Cardiac muscle cell (in vitro differentiated cells and primary cell): ENCODE data around the gene KRT35. TPM values are rescaled to one million over a fixed set of nuclear protein-coding genes. Genes with fewer than 3 reads are reported as not detected.

ENCODE experiments used
- DNase-seq, 2 donors: peaks; one replicate each; pipeline versions ENCODE4 v3.0.0 to v3.0.0-alpha.2; 2010 to 2017; ENCODE audit warnings: low read depth in 1 of 2, low spot score in 1 of 2
- H3K27ac ChIP-seq: fragments of 200-600 bp; sonication (generic); 2 replicates; pipeline ENCODE4 v1.5.1; 2016
- H3K27me3 ChIP-seq: fragments of 200-600 bp; sonication (generic); 2 replicates; pipeline ENCODE4 v1.6.0; 2016; ENCODE audit warnings: control low read depth
- H3K36me3 ChIP-seq: fragments of 200-600 bp; sonication (generic); 2 replicates; pipeline ENCODE4 v1.5.1; 2016; ENCODE audit warnings: control low read depth
- H3K4me1 ChIP-seq: fragments of 200-600 bp; sonication (generic); 2 replicates; pipeline ENCODE4 v1.8.1; 2017; ENCODE audit warnings: low read depth, mild to moderate bottlenecking, mixed run types
- H3K4me3 ChIP-seq: fragments of 200-600 bp; sonication (generic); 2 replicates; pipeline ENCODE4 v1.5.1; 2016; ENCODE audit warnings: mild to moderate bottlenecking
- H3K9me3 ChIP-seq: fragments of 200-600 bp; sonication (generic); 2 replicates; pipeline ENCODE4 v1.5.1; 2017; ENCODE audit warnings: low read depth, mild to moderate bottlenecking, control low read depth
- polyA plus RNA-seq: library from polyadenylated mRNA; unstranded; fragments of >200 nt; fragmentation: Nextera tagmentation; extraction: Ambion mirVana; gene quantifications from 2 replicates; pipeline ENCODE4 v1.2.1, GENCODE V29; 2016
- total RNA-seq: library from RNA; depleted of rRNA; stranded (reverse); fragments of >200 nt; gene quantifications from 2 replicates; pipeline ENCODE4 v1.2.3, GENCODE V29; 2016
- TF ChIP-seq, protein P1 (sequence below): IDR thresholded peaks from 2 replicates; pipeline ENCODE4 v1.5.1; 2012; ENCODE audit warnings: low read depth, mild to moderate bottlenecking, low read length

KRT35 gene
- total and polyA plus RNA-seq, 2 experiments from 2014 or later = not detected

DNA sequence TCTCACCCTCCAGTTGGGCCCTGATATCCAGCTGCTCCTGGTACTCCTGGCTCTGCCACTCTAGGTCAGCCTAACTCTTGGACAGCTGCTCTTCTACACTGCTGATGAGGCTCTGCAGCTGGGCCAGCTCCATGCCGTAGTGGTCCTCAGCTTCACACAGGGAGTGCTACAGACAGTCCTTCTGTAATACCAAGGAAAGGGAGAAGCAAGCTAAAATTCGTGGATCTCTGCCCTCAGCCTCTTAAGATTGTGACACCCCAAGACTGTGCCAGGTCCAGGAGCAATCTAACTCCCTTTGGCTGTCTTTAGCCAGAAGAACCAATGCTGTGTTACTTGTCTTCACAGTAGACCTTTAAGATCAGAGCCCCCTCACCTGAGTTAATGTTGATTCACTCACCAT, 32.4 kb downstream of the KRT35 start:
- no peak overlapping the region for H3K4me3 ChIP-seq
- H3K36me3 ChIP-seq = no peaks in the 10 kb centered on the region
- DNase-seq = peak in 1 of 2 donors; percentile 59
- H3K27ac ChIP-seq = no peak overlapping the region
- H3K27me3 ChIP-seq = peaks cover 17% of the 10 kb centered on the region
- H3K9me3 ChIP-seq = no peaks in the 10 kb centered on the region
- TF ChIP-seq, protein P1, sequence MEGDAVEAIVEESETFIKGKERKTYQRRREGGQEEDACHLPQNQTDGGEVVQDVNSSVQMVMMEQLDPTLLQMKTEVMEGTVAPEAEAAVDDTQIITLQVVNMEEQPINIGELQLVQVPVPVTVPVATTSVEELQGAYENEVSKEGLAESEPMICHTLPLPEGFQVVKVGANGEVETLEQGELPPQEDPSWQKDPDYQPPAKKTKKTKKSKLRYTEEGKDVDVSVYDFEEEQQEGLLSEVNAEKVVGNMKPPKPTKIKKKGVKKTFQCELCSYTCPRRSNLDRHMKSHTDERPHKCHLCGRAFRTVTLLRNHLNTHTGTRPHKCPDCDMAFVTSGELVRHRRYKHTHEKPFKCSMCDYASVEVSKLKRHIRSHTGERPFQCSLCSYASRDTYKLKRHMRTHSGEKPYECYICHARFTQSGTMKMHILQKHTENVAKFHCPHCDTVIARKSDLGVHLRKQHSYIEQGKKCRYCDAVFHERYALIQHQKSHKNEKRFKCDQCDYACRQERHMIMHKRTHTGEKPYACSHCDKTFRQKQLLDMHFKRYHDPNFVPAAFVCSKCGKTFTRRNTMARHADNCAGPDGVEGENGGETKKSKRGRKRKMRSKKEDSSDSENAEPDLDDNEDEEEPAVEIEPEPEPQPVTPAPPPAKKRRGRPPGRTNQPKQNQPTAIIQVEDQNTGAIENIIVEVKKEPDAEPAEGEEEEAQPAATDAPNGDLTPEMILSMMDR = no peak
- no peaks in the 10 kb centered on the region for H3K4me1 ChIP-seq

DNA sequence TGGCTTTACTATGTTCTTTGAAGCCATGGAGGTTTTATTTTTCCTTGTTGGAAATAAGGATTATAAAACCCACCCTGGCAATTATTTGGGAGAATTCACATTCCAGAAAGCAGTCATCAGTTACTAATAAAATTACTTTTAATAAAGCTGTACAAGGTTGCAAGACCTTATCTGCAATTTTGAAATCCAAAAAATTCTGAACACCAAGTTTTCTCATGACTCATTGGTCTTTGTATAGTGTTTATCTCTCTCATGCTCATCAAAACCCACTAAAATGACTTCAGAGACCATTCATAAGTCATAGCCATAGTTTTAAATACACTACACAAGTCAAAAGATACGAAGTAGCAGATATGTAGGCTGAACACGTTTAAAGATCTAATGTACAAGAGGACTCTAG, 34.1 kb downstream of the KRT35 start:
- no peaks in the 10 kb centered on the region for H3K36me3 ChIP-seq
- TF ChIP-seq, protein P1 = no peak
- H3K27me3 ChIP-seq = peaks cover 32% of the 10 kb centered on the region
- no peak overlapping the region for H3K4me3 ChIP-seq
- no peak overlapping the region for H3K27ac ChIP-seq
- no peaks in the 10 kb centered on the region for H3K9me3 ChIP-seq
- peak in 1 of 2 donors; percentile 78 for DNase-seq
- no peaks in the 10 kb centered on the region for H3K4me1 ChIP-seq

DNA sequence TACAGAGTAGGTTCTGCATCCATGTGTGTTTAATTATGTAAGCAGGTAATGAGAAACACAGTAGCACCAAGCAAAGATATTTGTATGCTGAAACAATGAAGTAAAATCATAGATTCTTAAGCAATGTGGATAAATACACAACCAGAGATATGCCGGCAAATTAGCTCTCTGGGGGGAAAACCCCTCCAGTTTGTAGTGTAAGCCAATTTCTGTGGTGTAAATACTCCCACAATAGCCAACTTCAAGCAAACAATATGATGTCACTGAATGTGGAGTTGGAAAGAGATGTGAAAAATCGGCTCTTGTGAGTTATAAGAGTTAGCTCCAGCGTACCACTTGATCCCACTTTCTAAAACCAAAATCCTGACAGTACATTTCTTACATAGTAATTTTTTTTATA, 36.3 kb downstream of the KRT35 start:
- Histone ChIP-seq H3K9me3 (no peaks in the 10 kb centered on the region), H3K36me3 (no peaks in the 10 kb centered on the region), H3K27me3 (peaks cover 41% of the 10 kb centered on the region), H3K4me1 (no peaks in the 10 kb centered on the region), H3K27ac (no peak overlapping the region), H3K4me3 (no peak overlapping the region)
- TF ChIP-seq, protein P1 = no peak
- DNase-seq = no peak

DNA sequence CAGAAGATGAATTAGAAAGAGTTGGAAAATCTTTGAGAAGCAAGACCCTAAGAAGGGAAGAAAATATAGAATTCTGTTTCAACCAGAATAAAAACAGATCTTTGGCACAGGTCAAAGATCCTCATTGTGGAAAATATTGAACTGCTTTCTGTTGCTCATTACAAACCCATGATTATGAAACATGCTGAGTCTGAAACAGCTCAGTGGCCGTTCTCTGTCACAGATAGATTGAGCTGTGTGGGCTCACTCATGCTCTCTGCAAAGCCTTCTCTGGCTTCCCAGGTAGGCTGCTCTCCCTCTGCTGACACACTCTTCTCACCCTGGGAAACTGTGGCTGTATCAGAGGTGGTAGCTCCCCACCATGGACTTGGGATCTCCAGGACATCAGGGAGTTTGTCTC, 36.8 kb downstream of the KRT35 start:
- Histone ChIP-seq H3K4me3 (no peak overlapping the region), H3K4me1 (no peaks in the 10 kb centered on the region), H3K36me3 (no peaks in the 10 kb centered on the region), H3K27me3 (peaks cover 45% of the 10 kb centered on the region), H3K27ac (no peak overlapping the region), H3K9me3 (no peaks in the 10 kb centered on the region)
- TF ChIP-seq, protein P1 = no peak
- DNase-seq = no peak

DNA sequence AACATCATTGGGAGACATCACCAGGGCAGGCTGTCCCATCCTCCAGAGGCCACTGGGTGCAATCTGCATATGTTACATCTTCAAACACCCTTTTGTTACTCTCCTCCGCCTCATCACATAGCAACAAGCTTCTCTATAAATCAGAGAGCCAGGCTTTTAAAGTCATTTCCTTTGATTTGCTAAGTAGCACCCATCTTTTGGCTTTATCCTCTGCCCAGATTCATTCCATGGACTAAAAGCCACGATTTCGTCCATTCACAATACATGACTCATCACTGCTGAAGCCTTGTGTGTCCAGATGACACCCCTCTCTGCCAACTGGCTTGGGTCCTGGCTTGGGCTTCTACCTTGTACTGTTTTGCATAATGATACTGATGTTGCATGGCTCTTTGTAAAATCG, 38.2 kb downstream of the KRT35 start:
- TF ChIP-seq, protein P1 = no peak
- no peak overlapping the region for H3K4me3 ChIP-seq
- no peaks in the 10 kb centered on the region for H3K9me3 ChIP-seq
- H3K27ac ChIP-seq = no peak overlapping the region
- peak in 1 of 2 donors; percentile 59 for DNase-seq
- H3K4me1 ChIP-seq = no peaks in the 10 kb centered on the region
- H3K27me3 ChIP-seq = peaks cover 45% of the 10 kb centered on the region
- no peaks in the 10 kb centered on the region for H3K36me3 ChIP-seq
